ENCODE data around the gene RIMBP2. TPM values are rescaled to one million over a fixed set of nuclear protein-coding genes. Genes with fewer than 3 reads are reported as not detected.
"Not testable (repeated sequence)": the region's sequence is repeated elsewhere in the genome, so short reads cannot be mapped to it uniquely, and the experiment has no call there.

The RIMBP2 gene, protein sequence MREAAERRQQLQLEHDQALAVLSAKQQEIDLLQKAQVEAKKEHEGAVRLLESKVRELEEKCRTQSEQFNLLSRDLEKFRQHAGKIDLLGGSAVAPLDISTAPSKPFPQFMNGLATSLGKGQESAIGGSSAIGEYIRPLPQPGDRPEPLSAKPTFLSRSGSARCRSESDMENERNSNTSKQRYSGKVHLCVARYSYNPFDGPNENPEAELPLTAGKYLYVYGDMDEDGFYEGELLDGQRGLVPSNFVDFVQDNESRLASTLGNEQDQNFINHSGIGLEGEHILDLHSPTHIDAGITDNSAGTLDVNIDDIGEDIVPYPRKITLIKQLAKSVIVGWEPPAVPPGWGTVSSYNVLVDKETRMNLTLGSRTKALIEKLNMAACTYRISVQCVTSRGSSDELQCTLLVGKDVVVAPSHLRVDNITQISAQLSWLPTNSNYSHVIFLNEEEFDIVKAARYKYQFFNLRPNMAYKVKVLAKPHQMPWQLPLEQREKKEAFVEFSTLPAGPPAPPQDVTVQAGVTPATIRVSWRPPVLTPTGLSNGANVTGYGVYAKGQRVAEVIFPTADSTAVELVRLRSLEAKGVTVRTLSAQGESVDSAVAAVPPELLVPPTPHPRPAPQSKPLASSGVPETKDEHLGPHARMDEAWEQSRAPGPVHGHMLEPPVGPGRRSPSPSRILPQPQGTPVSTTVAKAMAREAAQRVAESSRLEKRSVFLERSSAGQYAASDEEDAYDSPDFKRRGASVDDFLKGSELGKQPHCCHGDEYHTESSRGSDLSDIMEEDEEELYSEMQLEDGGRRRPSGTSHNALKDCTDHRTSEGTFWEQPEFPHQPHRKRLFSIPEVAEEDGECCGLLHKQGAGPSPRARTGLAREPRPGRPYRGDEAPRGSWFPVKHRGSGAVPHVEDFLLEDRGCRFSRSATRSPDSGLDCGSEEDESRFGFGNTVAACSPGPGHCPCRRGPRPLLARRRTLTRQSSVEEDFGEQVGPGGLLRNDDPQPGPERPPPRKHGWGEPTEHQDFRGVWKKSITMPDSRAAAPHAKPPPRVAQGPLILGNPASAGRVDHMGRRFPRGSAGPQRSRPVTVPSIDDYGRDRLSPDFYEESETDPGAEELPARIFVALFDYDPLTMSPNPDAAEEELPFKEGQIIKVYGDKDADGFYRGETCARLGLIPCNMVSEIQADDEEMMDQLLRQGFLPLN (N-terminal part only)
- 1.6 TPM for polyA plus RNA-seq (2012; ENCODE audit: missing spikeins)

DNA sequence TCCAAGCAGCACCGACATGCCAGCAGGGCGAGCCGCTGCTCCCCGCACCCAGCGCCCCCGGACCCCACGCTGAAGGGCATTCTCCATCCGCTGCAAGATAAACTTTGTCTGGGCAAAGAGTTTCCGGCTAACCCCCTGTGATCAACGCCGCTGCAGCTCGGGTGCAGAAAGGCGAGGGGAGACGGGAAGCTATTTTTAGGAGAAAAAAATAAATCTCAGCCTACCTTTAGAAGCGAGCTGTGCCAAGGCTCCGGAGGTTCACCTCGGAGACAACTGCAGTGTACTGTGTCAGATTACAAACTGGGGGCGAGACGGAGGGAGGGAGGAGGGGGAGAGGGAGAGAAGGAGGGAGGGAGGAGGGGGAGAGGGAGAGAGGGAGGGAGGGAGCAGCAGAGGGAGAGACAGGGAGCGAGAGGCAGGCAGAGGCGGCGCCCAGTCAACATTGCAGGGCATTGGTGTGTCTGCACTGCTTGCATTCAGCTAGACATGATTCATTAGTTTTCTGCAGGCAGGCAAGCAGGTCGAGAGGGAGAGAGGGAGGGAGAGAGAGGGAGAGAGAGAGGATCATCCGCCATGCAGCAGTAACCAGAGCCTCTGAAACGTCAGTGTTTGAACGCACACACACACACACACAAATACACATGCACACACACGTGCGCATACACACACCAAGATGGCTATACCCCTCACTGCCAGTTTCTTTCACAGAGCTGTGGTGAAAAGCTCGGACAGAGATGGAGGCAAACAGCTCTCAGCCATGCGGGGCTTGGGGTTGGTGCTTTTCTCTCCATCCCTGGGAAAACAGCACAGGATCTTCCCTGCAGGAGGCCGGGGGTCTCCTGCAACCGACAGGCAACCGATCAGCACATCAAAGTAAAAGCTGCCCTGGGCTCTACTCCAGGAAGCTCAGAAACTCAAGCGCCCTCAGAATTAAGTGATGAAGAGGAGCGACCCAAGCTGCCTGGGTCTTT lies at the start of gene RIMBP2:
RIMBP2 (minus strand) TSS at position 302 of the 971 bp plus-strand sequence. CDS start 237,286 bp downstream, outside the sequence.
- FAIRE-seq (no peak), DNase-seq (ENCODE audit: insufficient read length) (no peak)
- TF ChIP-seq TAF1 (IDR thresholded peaks at IDR 0.05; ENCODE audit: borderline replicate concordance, low read depth, low read length) (no peak), POLR2AphosphoS5 (IDR thresholded peaks at IDR 0.05; ENCODE audit: low read depth, low read length) (no peak), POLR2A (IDR thresholded peaks at IDR 0.05; ENCODE audit: low read depth, low read length) (no peak)

DNA sequence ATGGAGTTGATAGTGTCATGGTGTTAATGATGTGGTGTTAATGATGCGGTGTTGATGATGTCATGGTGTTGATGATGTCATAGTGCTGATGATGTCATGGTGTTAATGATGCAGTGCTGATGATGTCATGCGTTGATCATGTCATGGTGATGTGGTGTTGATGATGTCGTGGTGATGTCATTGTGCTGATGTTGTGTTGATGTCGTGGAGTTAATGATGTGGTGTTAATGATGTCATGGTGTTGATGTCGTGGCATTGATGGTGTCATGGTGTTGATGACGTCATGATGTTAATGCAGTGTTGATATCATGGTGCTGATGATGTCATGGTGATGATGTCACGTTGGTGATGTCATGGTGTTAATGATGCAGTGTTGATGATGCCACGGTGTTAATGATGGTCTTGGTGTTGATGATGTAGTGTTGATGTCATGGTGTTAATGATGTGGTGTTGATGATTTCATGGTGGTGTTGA lies 49.1 kb upstream of the RIMBP2 start:
- TF ChIP-seq TAF1 (IDR thresholded peaks at IDR 0.05; ENCODE audit: borderline replicate concordance, low read depth, low read length) (no peak), POLR2AphosphoS5 (IDR thresholded peaks at IDR 0.05; ENCODE audit: low read depth, low read length) (no peak), POLR2A (IDR thresholded peaks at IDR 0.05; ENCODE audit: low read depth, low read length) (no peak)
- peak; percentile 69 for FAIRE-seq
- DNase-seq (ENCODE audit: insufficient read length), result no peak

DNA sequence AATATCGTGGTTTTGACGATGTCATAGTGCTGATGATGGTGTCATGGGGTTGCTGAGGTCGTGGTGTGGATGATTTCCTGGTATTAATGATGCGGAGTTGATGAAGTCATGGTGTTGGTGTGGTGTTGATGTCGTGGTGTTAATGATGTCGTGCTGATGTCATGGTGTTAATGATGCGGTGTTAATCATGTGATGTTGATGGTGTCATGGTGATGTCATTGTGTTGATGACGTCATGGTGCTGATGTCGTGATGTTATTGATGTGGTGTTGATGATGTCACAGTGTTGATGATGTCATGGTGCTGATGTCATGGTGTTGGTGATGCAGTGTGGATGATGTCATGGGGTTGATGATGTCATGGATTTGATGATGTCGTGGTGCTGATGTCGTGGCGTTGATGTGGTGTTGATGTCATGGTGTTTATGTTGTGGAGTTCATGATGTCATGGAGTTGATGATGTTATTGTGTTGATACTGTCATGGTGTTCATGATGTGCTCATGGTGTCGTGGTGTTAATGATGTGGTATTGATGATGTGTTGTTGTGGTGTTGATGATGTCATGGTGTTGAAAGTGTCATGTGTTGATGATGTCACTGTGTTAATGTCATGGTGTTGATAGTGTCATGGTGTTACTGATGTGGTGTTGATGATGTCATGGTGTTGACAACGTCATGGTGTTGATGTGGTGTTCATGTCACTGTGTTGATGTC lies 48.5 kb upstream of the RIMBP2 start:
- peak; percentile 87 for FAIRE-seq

DNA sequence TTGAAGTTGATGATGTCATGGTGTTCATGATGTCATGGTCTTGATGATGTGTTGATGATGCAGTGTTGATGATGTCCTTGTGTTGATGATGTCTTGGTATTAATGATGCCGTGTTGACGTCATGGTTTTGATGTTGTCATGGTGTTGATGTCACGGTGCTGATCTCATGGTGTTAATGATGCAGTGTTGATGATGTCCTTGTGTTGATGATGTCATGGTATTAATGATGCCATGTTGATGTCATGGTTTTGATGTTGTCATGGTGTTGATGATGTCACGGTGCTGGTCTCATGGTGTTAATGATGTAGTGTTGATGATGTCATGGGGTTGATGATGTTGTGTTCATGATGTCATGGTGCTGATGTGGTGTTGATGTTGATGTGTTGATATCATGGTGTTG lies 48.0 kb upstream of the RIMBP2 start:
- DNase-seq (ENCODE audit: insufficient read length) (no peak), FAIRE-seq (peak; percentile 24)
- TF ChIP-seq TAF1 (IDR thresholded peaks at IDR 0.05; ENCODE audit: borderline replicate concordance, low read depth, low read length) (no peak), POLR2A (IDR thresholded peaks at IDR 0.05; ENCODE audit: low read depth, low read length) (no peak), POLR2AphosphoS5 (IDR thresholded peaks at IDR 0.05; ENCODE audit: low read depth, low read length) (no peak)

More for the DNA sequence above, 48.5 kb upstream of the RIMBP2 start:
- no peak for DNase-seq (ENCODE audit: insufficient read length)
- TF ChIP-seq POLR2A (IDR thresholded peaks at IDR 0.05; ENCODE audit: low read depth, low read length) (no peak), TAF1 (IDR thresholded peaks at IDR 0.05; ENCODE audit: borderline replicate concordance, low read depth, low read length) (no peak), POLR2AphosphoS5 (IDR thresholded peaks at IDR 0.05; ENCODE audit: low read depth, low read length) (no peak)

DNA sequence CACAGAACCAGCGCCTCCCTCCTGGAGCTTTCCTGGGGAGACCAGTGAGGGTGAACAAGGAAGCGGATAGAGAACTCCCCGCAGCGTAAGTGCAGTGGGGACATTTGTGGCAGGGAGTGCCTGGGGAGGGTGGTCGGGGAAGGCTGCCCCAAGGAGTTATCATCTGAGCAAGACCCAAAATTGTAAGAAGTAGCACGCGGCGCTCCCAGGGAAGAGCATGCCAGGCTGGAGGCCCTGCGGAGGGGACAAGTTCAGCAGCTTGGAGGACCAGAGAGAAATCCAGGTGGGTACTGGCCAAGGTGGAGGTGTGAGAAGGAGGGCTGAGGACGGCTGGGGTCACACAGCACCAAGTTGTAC lies 46.2 kb upstream of the RIMBP2 start:
- TF ChIP-seq POLR2AphosphoS5 (IDR thresholded peaks at IDR 0.05; ENCODE audit: low read depth, low read length) (no peak), TAF1 (IDR thresholded peaks at IDR 0.05; ENCODE audit: borderline replicate concordance, low read depth, low read length) (no peak), POLR2A (IDR thresholded peaks at IDR 0.05; ENCODE audit: low read depth, low read length) (no peak)
- DNase-seq (ENCODE audit: insufficient read length) (no peak), FAIRE-seq (no peak)

DNA sequence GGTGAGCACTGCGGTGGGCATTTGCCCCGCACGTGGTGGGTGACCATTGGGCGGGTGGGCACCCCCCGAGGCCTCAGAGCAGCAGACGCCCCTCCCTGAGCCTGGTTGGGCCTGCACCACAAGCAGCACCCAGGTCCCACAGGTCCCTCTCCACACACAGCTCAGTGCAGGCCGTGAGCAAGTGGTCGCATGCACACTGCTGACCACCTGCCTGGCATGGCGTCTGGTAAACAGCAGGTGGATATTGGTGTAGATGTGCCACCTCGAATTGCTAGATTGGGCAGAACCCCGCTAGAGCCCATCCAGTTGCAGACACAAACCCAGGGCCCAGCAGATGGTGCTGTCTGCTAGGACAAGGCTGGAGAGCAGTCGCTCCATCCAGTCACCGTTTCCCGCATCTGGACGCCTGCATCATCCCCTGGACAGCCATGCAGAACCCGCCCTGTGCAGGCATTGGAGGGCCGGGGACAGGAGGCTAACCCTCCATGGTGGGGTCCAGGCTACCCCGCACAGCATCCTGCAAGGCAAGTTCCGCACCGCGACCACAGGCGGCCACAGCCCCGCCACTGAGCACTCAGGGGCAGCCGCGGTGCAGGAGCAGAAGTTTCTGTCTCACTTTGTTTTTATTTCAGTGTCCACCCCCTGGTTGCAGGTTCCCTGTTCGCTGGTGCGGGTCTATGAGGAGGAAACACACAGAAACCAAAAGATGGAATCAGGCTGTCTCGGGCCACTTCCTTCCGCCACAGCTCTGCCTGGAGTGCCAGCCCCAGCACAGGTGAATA lies 45.6 kb upstream of the RIMBP2 start:
- peak; percentile 54 for DNase-seq (ENCODE audit: insufficient read length)
- no peak for FAIRE-seq
- TF ChIP-seq POLR2AphosphoS5 (IDR thresholded peaks at IDR 0.05; ENCODE audit: low read depth, low read length), result no peak
- TF ChIP-seq POLR2A (IDR thresholded peaks at IDR 0.05; ENCODE audit: low read depth, low read length), result no peak
- TF ChIP-seq TAF1 (IDR thresholded peaks at IDR 0.05; ENCODE audit: borderline replicate concordance, low read depth, low read length), result no peak

DNA sequence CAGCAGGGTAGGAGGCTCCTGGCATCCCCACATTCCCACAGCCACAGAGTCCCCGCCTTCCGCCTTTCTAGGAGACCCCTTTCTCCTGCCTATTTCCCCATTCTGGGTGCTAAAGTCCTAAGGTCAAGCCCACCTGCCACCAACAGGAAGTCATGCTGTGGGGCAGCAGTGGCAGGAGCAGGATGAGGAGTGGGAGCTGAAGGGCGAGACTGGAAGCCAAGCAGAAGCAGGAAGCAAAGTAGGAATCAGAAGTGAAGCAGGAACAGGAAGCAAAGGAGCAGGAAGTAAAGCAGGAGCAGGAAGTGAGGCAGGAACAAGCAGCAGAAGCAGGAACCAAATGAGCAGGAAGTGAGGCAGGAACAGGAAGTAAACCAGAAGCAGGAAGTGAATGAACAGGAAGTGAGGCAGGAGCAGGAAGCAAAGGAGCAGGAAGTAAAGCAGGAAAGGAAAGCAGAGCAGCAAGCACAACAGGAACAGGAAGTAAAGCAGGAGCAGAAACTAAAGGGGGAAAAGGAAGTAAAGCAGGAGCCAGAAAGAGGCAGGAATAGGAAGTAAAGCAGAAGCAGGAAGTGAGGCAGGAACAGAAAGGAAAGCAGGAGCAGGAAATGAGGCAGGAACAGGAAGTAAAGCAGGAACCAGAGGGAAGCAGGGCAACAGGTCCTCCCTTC lies 38.3 kb upstream of the RIMBP2 start:
- DNase-seq (ENCODE audit: insufficient read length) (no peak), FAIRE-seq (no peak)
- TF ChIP-seq POLR2A (IDR thresholded peaks at IDR 0.05; ENCODE audit: low read depth, low read length) (no peak), POLR2AphosphoS5 (IDR thresholded peaks at IDR 0.05; ENCODE audit: low read depth, low read length) (no peak), TAF1 (IDR thresholded peaks at IDR 0.05; ENCODE audit: borderline replicate concordance, low read depth, low read length) (no peak)

DNA sequence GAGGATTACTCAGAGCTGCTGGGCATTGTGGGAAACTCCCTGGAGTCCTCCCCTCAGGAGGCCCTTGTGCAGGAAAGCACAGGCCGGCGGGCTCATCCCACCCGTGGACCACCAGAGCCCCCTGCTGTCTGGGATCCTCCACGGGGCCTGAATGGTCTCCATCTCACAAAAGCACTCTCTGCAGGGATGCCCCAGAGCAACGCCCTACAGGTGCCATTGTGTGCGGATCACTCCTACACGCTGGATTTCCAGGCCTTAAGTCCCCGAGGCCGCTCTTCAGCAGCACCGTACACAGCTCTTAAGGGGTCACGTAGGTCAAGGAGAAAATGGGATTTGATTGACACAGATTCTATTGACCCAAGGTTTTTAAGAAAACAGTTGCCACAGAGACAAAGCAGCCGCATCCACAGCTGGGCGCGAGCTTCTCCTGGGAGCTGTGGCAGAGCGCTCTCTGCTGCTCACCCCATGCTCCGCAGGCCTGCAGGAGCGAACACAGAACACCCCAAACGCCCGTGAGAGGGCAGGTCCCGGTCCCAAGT lies 36.7 kb upstream of the RIMBP2 start:
- TF ChIP-seq TAF1 (IDR thresholded peaks at IDR 0.05; ENCODE audit: borderline replicate concordance, low read depth, low read length) (no peak), POLR2A (IDR thresholded peaks at IDR 0.05; ENCODE audit: low read depth, low read length) (no peak), POLR2AphosphoS5 (IDR thresholded peaks at IDR 0.05; ENCODE audit: low read depth, low read length) (no peak)
- DNase-seq (ENCODE audit: insufficient read length) (no peak), FAIRE-seq (no peak)

DNA sequence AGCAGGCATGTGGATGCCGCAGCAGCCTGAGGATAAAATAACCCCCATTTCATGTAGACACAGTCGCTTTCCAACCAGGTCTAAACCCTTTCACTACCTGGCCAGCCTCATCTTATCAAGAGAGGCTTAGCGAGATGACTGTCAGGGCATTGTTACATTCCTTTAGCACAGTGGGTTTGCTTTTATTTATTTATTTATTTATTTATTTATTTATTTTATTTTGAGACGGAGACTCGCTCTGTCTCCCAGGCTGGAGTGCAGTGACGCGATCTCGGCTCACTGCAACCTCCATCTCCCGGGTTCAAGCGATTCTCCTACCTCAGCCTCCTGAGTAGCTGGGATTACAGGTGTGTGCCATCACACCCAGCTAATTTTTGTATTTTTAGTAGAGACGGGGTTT lies 35.9 kb upstream of the RIMBP2 start:
- not testable (repeated sequence) for DNase-seq (ENCODE audit: insufficient read length); FAIRE-seq

All from GM12892 (cell line).